COR-L47 (cell line): ENCODE data around the gene CHCHD6.

Experiments used
- DNase-seq: peaks from one replicate; lab custom pipeline; 2025; lab: John Stamatoyannopoulos, UW

Gene CHCHD6

GRCh38 chr3:126703512-126704493 is at the start of gene CHCHD6:
Gene CHCHD6 (plus strand): TSS chr3:126704240. CDS start chr3:126704313, 73 bp downstream.
- DNase-seq = peak; percentile 99

GRCh38 chr3:126654571-126655383 is 49.3 kb upstream of the CHCHD6 start, which contains the start of gene TXNRD3:
Gene TXNRD3 (minus strand): TSS chr3:126655124.
- peak; percentile 93 for DNase-seq

- no peak for DNase-seq
Measured at GRCh38 chr3:126655887-126656286, 48.2 kb upstream of the CHCHD6 start.

GRCh38 chr3:126656371-126657134 is 47.5 kb upstream of the CHCHD6 start:
- DNase-seq = no peak

GRCh38 chr3:126657901-126658300 is 46.1 kb upstream of the CHCHD6 start:
- DNase-seq = no peak

- no peak for DNase-seq
Measured at GRCh38 chr3:126658584-126658983, 45.5 kb upstream of the CHCHD6 start.

GRCh38 chr3:126659915-126660886 is 43.8 kb upstream of the CHCHD6 start:
- DNase-seq = no peak

GRCh38 chr3:126661532-126662364 is 42.3 kb upstream of the CHCHD6 start:
- DNase-seq = no peak

GRCh38 chr3:126663257-126663656 is 40.8 kb upstream of the CHCHD6 start:
- DNase-seq = no peak

- no peak for DNase-seq
Measured at GRCh38 chr3:126663750-126664149, 40.3 kb upstream of the CHCHD6 start.

- no peak for DNase-seq
Measured at GRCh38 chr3:126664591-126665214, 39.3 kb upstream of the CHCHD6 start.

- no peak for DNase-seq
Measured at GRCh38 chr3:126665221-126665936, 38.7 kb upstream of the CHCHD6 start.

- DNase-seq = no peak
Measured at GRCh38 chr3:126665959-126666657, 37.9 kb upstream of the CHCHD6 start.

GRCh38 chr3:126666658-126667528 is 37.1 kb upstream of the CHCHD6 start:
- DNase-seq = no peak

- no peak for DNase-seq
Measured at GRCh38 chr3:126667631-126668449, 36.2 kb upstream of the CHCHD6 start.
